GM21717 (cell line): ENCODE measurements around the gene MED16.
"Not testable (repeated sequence)": the region's sequence is repeated elsewhere in the genome, so short reads cannot be mapped to it uniquely, and the experiment has no call there.

Experiments
- ATAC-seq: cut with Tn5 transposase; IDR thresholded peaks from one replicate; pipeline ENCODE4 v1.9.1; 2021; ENCODE audit warnings: mild to moderate bottlenecking, moderate library complexity; ENCODE audit not compliant: unreplicated experiment

The MED16 gene

DNA sequence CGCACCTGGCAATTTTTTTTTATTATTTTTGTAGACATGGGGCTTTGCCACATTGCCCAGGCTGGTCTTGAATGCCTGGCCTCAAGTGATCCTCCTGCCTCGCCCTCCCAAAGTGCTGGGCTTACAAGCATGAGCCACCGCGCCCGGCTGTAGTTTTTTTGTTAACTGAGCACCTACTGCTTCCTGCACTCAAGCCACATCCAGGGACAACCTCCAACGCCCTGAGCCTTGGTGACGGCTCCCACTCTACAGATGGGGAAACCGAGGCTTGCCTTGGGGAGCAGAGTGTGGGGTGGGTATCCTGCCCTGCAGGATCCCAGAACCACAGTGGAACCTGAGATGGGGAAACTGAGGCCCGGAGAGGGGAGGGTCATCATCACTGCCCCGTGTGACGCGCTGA is 37.8 kb downstream of the MED16 start:
- no peak for ATAC-seq

DNA sequence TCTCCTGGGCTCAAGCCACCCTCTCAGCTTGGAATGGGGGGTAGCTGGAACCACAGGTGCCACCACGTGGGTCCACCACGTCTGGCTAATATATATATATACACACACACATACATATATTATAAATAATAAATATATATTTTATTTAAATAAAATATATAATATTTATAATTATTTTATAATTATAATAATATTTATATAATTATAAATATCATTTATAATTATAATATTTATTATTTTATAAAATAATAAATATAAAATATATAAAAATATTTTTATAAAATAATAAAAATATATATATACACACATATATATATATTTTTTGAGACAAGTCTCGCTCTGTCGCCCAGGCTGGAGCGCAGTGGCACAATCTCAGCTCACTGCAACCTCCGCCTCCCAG is 38.4 kb downstream of the MED16 start:
- ATAC-seq, result no peak

DNA sequence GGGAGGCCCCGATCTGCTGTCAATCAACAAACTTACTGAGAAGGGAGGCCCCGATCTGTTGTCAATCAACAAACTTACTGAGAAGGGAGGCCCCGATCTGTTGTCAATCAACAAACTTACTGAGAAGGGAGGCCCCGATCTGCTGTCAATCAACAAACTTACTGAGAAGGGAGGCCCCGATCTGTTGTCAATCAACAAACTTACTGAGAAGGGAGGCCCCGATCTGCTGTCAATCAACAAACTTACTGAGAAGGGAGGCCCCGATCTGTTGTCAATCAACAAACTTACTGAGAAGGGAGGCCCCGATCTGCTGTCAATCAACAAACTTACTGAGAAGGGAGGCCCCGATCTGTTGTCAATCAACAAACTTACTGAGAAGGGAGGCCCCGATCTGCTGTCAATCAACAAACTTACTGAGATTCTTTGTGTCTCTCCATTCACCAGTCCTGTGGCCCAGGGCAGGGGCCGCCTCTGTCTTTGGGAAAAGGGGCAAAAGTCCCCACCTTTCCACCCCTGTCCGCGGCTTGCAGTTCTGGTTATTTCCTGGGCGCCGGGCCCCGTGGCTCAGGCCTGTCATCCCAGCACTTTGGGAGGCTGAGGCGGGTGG is 39.3 kb downstream of the MED16 start:
- ATAC-seq, result not testable (repeated sequence)

DNA sequence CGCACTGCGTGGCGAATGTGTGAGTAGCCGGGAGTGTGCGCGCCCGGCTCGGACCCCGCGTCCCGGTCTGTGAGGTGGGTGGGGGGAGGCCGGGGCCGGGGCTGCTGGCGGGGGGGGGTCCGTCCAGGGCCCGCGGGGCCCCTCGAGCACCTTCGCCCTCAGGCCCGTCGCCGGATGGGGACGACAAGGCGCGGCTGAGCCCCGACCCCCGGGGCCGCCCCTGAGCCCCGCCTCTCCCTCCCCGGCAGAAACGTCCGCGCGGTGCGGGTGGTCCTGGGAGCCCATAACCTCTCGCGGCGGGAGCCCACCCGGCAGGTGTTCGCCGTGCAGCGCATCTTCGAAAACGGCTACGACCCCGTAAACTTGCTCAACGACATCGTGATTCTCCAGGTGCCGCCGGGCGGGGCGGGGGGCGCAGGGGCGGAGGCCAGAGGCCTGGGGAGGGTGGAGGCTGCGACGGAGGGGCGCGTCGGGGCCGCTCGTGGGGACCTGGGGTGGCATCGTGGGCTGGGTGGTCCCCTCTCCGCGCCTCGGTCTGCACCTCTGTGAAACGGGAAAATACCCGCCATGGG is 39.9 kb downstream of the MED16 start:
- ATAC-seq, result no peak

DNA sequence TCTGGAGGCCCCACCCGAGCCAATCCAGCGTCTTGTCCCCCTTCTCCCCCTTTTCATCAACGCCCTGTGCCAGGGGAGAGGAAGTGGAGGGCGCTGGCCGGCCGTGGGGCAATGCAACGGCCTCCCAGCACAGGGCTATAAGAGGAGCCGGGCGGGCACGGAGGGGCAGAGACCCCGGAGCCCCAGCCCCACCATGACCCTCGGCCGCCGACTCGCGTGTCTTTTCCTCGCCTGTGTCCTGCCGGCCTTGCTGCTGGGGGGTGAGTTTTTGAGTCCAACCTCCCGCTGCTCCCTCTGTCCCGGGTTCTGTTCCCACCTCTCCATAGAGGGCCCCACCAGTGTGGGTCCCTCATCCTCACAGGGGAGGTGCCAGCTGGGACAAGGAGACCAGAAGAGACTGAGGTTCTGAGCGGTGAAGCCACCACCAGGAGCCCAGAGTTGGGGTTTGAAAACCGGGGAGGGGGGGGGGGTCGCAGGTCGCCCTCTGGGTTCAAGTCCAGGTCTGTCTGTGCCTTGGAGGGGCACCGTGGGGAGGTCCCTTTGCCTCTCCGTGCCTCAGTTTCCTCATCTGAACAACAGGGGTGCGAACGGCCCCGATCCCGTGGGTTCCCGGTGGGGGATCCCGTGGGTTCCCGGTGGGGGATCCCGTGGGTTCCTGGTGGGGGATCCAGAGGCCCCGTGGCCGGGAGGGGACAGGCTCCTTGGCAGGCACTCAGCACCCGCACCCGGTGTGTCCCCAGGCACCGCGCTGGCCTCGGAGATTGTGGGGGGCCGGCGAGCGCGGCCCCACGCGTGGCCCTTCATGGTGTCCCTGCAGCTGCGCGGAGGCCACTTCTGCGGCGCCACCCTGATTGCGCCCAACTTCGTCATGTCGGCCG is 40.6 kb downstream of the MED16 start, which contains the start of gene ELANE:
Gene ELANE (plus strand): TSS at position 168 of the 878 bp plus-strand sequence. CDS start 26 bp downstream, at position 194.
- ATAC-seq, result no peak

- ATAC-seq, result no peak
Measured at GRCh38 chr19:850979-851335, 42.0 kb downstream of the MED16 start.

DNA sequence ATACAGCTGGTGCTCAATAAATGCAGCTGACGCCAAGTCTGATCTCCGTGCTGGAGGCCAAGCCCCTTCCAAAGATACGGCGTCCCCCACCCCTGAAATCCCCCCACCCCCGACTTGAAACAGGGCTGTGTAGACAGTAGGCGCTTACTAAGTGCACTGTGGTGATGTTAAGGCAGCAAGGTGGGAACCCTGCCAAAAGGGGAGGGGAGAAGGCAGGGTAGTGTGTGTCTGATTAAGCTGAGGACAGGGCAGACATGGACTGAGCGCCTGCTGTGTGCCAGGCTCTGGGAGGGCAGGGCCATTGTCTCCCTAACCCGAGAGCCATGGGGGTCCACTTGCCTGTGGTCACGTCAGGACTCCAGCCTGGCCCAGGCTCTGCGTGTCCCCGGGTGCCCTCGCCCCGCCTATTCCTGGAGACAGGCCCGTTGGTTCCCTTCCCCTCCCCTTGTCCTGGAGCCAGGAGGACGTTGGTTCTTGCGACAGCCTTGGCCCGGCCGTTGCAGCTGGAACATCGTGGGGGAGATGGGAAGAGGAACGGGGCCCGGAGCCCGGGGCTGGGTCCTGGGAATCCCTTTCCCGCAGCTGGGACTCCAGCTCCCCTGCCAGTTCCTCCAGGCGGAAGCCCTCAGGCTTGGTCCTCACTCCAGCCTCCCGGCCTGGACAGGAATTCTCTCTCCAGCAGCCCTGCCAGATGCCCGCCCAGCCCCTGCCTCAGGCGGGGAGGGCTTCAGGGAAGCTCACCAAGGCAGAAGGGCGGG is 42.6 kb downstream of the MED16 start:
- ATAC-seq, result no peak

GRCh38 chr19:849195-849594 is 43.8 kb downstream of the MED16 start:
- ATAC-seq, result not testable (repeated sequence)

DNA sequence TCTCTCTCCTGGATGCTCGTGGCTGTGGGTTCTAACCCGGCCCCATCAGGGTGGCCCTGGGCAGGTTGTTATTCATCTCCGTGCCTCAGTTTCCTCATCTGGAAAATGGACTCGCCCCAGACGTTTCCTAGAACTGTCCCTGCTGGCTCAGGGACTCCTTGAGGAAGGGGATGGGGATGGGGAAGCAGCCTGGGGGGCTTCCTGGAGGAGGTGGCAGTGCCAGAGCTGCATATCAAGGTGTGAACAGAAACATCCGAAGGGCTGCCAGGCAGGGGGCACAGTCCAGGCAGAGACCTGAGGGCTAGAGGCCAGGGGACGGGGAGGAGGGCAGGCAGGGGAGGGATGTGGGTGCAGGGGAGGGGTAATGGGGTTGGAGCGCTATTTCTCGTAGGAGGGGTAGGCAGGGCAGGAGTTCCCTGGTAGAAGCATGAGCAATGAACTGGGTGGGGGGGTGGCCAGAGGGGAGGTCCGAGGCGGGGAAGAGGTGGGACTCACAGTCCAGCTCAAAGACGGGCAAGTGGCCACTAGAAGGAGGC is 44.5 kb downstream of the MED16 start:
- no peak for ATAC-seq

DNA sequence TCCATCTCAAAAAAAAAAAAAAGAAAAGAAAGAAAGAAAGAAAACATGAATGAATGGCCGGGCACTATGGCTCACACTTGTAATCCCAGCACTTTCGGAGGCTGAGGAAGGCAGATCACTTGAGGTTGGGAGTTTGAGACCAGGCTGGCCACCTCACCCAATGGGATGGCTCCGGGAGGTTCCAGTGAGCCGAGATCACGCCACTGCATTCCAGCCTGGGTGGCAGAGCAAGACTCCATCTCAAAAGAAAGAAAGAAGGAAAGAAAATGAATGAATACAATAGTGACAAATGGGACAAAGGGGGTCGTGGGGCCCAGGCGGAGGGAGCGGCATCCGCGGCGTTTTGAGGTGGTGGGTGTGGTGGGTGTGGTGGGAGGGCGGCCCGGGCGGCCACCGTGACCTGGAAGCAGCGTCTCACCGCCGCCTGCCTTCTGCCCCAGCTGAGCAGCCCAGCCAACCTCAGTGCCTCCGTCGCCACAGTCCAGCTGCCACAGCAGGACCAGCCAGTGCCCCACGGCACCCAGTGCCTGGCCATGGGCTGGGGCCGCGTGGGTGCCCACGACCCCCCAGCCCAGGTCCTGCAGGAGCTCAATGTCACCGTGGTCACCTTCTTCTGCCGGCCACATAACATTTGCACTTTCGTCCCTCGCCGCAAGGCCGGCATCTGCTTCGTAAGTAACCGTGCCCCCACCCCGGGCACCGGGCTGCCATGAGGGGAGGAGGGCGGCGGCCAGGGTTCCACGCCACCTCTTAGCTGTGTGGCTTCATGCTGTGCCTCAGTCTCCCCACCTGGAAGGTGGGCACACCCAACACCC is 47.1 kb downstream of the MED16 start:
- no peak for ATAC-seq

DNA sequence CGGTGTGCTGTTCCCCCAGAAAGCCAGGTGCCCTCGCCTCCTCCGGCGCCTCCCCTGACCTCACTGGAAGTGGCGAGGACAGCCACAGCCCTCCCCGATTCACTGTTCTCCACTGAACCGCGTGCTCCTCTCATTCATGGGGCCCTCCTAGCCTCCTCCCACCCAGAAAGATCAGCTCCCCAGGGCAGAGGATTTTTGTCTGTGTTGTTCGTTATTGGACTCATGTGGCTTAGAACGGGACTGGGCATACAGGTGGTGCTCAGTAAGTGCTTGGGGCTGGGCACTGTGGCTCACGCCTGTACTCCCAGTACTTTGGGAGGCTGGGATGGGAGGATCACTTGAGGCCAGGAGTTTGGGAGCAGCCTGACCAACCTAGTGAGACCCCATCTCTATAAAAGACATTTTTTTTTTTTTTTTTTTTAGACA is 48.4 kb downstream of the MED16 start:
- ATAC-seq, result no peak

DNA sequence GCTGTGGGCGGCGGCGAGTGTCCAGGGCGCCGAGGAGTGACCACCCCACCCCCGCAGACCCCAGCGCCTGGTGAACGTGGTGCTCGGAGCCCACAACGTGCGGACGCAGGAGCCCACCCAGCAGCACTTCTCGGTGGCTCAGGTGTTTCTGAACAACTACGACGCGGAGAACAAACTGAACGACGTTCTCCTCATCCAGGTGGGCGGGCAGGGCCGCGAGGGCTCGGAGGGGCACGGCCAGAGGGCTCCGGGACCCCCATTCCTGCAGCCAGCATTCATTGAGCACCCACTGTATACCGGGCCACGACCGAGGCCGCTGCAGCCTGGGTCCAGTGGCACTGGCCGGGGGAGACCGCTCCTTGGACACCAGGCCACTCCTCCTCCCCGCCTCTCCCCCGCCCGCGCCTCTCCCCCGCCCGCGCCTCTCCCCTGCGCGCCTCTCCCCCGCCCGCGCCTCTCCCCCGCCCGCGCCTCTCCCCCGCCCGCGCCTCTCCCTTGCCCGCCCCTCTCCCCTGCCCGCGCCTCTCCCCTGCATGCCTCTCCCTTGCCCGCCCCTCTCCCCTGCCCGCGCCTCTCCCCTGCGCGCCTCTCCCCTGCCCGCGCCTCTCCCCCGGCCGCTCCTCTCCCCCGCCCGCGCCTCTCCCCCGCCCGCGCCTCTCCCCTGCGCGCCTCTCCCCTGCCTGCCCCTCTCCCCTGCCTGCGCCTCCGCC is 49.0 kb downstream of the MED16 start:
- ATAC-seq, result no peak

- ATAC-seq, result no peak
Measured at GRCh38 chr19:843180-843835, 49.7 kb downstream of the MED16 start.

- not testable (repeated sequence) for ATAC-seq
Measured at GRCh38 chr19:842802-843179, 50.2 kb downstream of the MED16 start.

DNA sequence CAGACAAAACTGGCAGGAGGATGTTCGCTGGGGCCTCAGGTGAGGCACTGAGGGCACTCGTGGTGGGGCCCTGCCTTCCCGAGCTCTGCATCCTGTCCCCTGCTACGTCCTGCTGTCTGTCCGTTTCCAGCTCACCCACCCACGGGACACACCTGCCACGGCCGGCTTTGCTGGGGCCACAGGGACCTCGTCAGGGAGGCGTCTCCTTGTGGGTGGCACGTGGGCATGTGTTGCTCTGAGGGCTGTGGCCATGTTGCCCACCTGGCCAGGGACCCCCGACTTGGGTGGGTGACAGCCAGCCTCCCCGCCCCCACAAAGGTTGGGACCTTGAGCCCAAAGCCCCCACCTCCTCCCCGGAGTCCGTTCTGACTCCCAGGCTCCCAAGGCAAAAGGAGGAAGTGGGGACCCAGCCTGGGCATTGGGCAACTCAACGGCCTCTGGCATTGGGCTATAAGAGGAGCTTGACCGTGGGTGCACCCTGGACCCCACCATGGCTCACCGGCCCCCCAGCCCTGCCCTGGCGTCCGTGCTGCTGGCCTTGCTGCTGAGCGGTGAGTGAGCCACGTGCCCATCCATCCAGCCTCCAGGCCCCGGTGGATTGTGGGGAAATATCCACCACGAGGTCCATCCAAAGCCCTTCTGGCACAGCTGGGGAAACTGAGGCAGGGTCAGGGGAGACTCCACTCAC is 52.3 kb downstream of the MED16 start, which contains the start of gene PRTN3:
Gene PRTN3 (plus strand): TSS at position 481 of the 688 bp plus-strand sequence. CDS start 10 bp downstream, at position 491.
- ATAC-seq, result no peak

GRCh38 chr19:835210-835810 is 57.7 kb downstream of the MED16 start:
- no peak for ATAC-seq

- no peak for ATAC-seq
Measured at GRCh38 chr19:834216-834615, 58.8 kb downstream of the MED16 start.
